ENCODE results near the gene ABCC3.

The ABCC3 gene

GRCh38 chr17:50661348-50661747 is 26.7 kb downstream of the ABCC3 start:
- H3K9me3 ChIP-seq (ENCODE audit: low read depth, low read length): no peaks in the 10 kb centered on the region
- no peak overlapping the region for H3K4me3 ChIP-seq
- TF ChIP-seq FOXP2 (optimal IDR thresholded peaks at IDR 0.05; ENCODE audit: control extremely low read depth, extremely low read length, insufficient read depth) (no peak), EZH2 (IDR thresholded peaks at IDR 0.05) (no peak), POLR2AphosphoS5 (IDR thresholded peaks at IDR 0.05; ENCODE audit: borderline replicate concordance, low read depth, low read length) (no peak)
- no peaks in the 10 kb centered on the region for H3K36me3 ChIP-seq (ENCODE audit: insufficient read depth, low read length)
- H3K27ac ChIP-seq: no peak overlapping the region
- DNase-seq (ENCODE audit: low read depth, low spot score): no peak
- H3K9ac ChIP-seq (ENCODE audit: insufficient read length): no peak overlapping the region

- Histone ChIP-seq H3K36me3 (ENCODE audit: insufficient read depth, low read length) (no peaks in the 10 kb centered on the region), H3K9ac (ENCODE audit: insufficient read length) (no peak overlapping the region), H3K9me3 (ENCODE audit: low read depth, low read length) (no peaks in the 10 kb centered on the region), H3K27ac (no peak overlapping the region), H3K4me3 (no peak overlapping the region)
- DNase-seq (ENCODE audit: low read depth, low spot score): no peak
- TF ChIP-seq POLR2AphosphoS5 (IDR thresholded peaks at IDR 0.05; ENCODE audit: borderline replicate concordance, low read depth, low read length) (no peak), EZH2 (IDR thresholded peaks at IDR 0.05) (no peak), FOXP2 (optimal IDR thresholded peaks at IDR 0.05; ENCODE audit: control extremely low read depth, extremely low read length, insufficient read depth) (no peak)
These were observed 27.2 kb downstream of the ABCC3 start for GRCh38 chr17:50661795-50662391.

GRCh38 chr17:50662632-50663225 is 28.0 kb downstream of the ABCC3 start:
- Histone ChIP-seq H3K4me3 (no peak overlapping the region), H3K9me3 (ENCODE audit: low read depth, low read length) (no peaks in the 10 kb centered on the region), H3K36me3 (ENCODE audit: insufficient read depth, low read length) (no peaks in the 10 kb centered on the region), H3K9ac (ENCODE audit: insufficient read length) (no peak overlapping the region), H3K27ac (no peak overlapping the region)
- DNase-seq (ENCODE audit: low read depth, low spot score): no peak
- no peak for TF ChIP-seq POLR2AphosphoS5 (IDR thresholded peaks at IDR 0.05; ENCODE audit: borderline replicate concordance, low read depth, low read length)
- no peak for TF ChIP-seq FOXP2 (optimal IDR thresholded peaks at IDR 0.05; ENCODE audit: control extremely low read depth, extremely low read length, insufficient read depth)
- no peak for TF ChIP-seq EZH2 (IDR thresholded peaks at IDR 0.05)

- TF ChIP-seq POLR2AphosphoS5 (IDR thresholded peaks at IDR 0.05; ENCODE audit: borderline replicate concordance, low read depth, low read length): no peak
- TF ChIP-seq FOXP2 (optimal IDR thresholded peaks at IDR 0.05; ENCODE audit: control extremely low read depth, extremely low read length, insufficient read depth): no peak
- no peak for TF ChIP-seq EZH2 (IDR thresholded peaks at IDR 0.05)
- H3K9ac ChIP-seq (ENCODE audit: insufficient read length): no peak overlapping the region
- H3K9me3 ChIP-seq (ENCODE audit: low read depth, low read length): no peaks in the 10 kb centered on the region
- no peaks in the 10 kb centered on the region for H3K36me3 ChIP-seq (ENCODE audit: insufficient read depth, low read length)
- DNase-seq (ENCODE audit: low read depth, low spot score): no peak
- H3K27ac ChIP-seq: no peak overlapping the region
- H3K4me3 ChIP-seq: no peak overlapping the region
These were observed 29.2 kb downstream of the ABCC3 start for GRCh38 chr17:50663812-50664374.

GRCh38 chr17:50664788-50665458 is 30.2 kb downstream of the ABCC3 start:
- no peak overlapping the region for H3K9ac ChIP-seq (ENCODE audit: insufficient read length)
- TF ChIP-seq POLR2AphosphoS5 (IDR thresholded peaks at IDR 0.05; ENCODE audit: borderline replicate concordance, low read depth, low read length) (no peak), FOXP2 (optimal IDR thresholded peaks at IDR 0.05; ENCODE audit: control extremely low read depth, extremely low read length, insufficient read depth) (no peak), EZH2 (IDR thresholded peaks at IDR 0.05) (no peak)
- no peak overlapping the region for H3K4me3 ChIP-seq
- DNase-seq (ENCODE audit: low read depth, low spot score): no peak
- H3K27ac ChIP-seq: no peak overlapping the region
- no peaks in the 10 kb centered on the region for H3K36me3 ChIP-seq (ENCODE audit: insufficient read depth, low read length)
- no peaks in the 10 kb centered on the region for H3K9me3 ChIP-seq (ENCODE audit: low read depth, low read length)

GRCh38 chr17:50665838-50666237 is 31.2 kb downstream of the ABCC3 start:
- H3K36me3 ChIP-seq (ENCODE audit: insufficient read depth, low read length): no peaks in the 10 kb centered on the region
- no peak for DNase-seq (ENCODE audit: low read depth, low spot score)
- no peak overlapping the region for H3K27ac ChIP-seq
- no peak for TF ChIP-seq POLR2AphosphoS5 (IDR thresholded peaks at IDR 0.05; ENCODE audit: borderline replicate concordance, low read depth, low read length)
- no peak for TF ChIP-seq EZH2 (IDR thresholded peaks at IDR 0.05)
- no peak for TF ChIP-seq FOXP2 (optimal IDR thresholded peaks at IDR 0.05; ENCODE audit: control extremely low read depth, extremely low read length, insufficient read depth)
- H3K4me3 ChIP-seq: no peak overlapping the region
- no peak overlapping the region for H3K9ac ChIP-seq (ENCODE audit: insufficient read length)
- no peaks in the 10 kb centered on the region for H3K9me3 ChIP-seq (ENCODE audit: low read depth, low read length)

GRCh38 chr17:50666316-50666715 is 31.6 kb downstream of the ABCC3 start:
- H3K27ac ChIP-seq: no peak overlapping the region
- TF ChIP-seq EZH2 (IDR thresholded peaks at IDR 0.05) (no peak), FOXP2 (optimal IDR thresholded peaks at IDR 0.05; ENCODE audit: control extremely low read depth, extremely low read length, insufficient read depth) (no peak), POLR2AphosphoS5 (IDR thresholded peaks at IDR 0.05; ENCODE audit: borderline replicate concordance, low read depth, low read length) (no peak)
- H3K9ac ChIP-seq (ENCODE audit: insufficient read length): no peak overlapping the region
- H3K4me3 ChIP-seq: no peak overlapping the region
- DNase-seq (ENCODE audit: low read depth, low spot score): no peak
- no peaks in the 10 kb centered on the region for H3K9me3 ChIP-seq (ENCODE audit: low read depth, low read length)
- H3K36me3 ChIP-seq (ENCODE audit: insufficient read depth, low read length): no peaks in the 10 kb centered on the region

- H3K36me3 ChIP-seq (ENCODE audit: insufficient read depth, low read length): no peaks in the 10 kb centered on the region
- no peak for DNase-seq (ENCODE audit: low read depth, low spot score)
- H3K9me3 ChIP-seq (ENCODE audit: low read depth, low read length): no peaks in the 10 kb centered on the region
- TF ChIP-seq EZH2 (IDR thresholded peaks at IDR 0.05) (no peak), FOXP2 (optimal IDR thresholded peaks at IDR 0.05; ENCODE audit: control extremely low read depth, extremely low read length, insufficient read depth) (no peak), POLR2AphosphoS5 (IDR thresholded peaks at IDR 0.05; ENCODE audit: borderline replicate concordance, low read depth, low read length) (no peak)
- no peak overlapping the region for H3K9ac ChIP-seq (ENCODE audit: insufficient read length)
- no peak overlapping the region for H3K4me3 ChIP-seq
- no peak overlapping the region for H3K27ac ChIP-seq
These were observed 32.8 kb downstream of the ABCC3 start for GRCh38 chr17:50667259-50668024.
